OCI-LY7 (cell line): ENCODE measurements around the gene UBN1. TPM values are rescaled to one million over a fixed set of nuclear protein-coding genes. Genes with fewer than 3 reads are reported as not detected.

ENCODE experiments used
- BruUV-seq: library from RNA; stranded (reverse); fragments of 400-500 nt; replicated peaks from 2 replicates; lab custom pipeline; 2021; lab: Mats Ljungman, UMichigan
- CTCF ChIA-PET: fragments of 300-600 bp; sonication (Branson Sonifier 250); formaldehyde crosslinking; loops from one replicate; lab custom pipeline; 2022; ENCODE audit warnings: antibody characterized with exemption; ENCODE audit not compliant: unreplicated experiment; lab: Charles Lee
- POLR2A ChIA-PET: fragments of 300-600 bp; sonication (Branson Sonifier 250); formaldehyde crosslinking; loops from one replicate; lab custom pipeline; 2022; ENCODE audit warnings: antibody characterized with exemption; lab: Charles Lee
- DNase-seq: peaks from one replicate; pipeline ENCODE4 v3.0.0-alpha.2; 2015; ENCODE audit warnings: low spot score
- H2AFZ ChIP-seq: fragments of 200-600 bp; sonication (generic), shearing (Covaris generic); 2 replicates; pipeline ENCODE4 v1.6.1; 2014; ENCODE audit warnings: mild to moderate bottlenecking, antibody characterized with exemption, low read length, moderate library complexity
- H3K27ac ChIP-seq: fragments of 200-600 bp; sonication (generic); 2 replicates; pipeline ENCODE4 v1.5.1; 2014; ENCODE audit warnings: mixed run types, low read depth, mild to moderate bottlenecking, moderate library complexity, low read length, inconsistent platforms; ENCODE audit not compliant: poor library complexity, severe bottlenecking
- H3K36me3 ChIP-seq: fragments of 200-600 bp; sonication (generic); 2 replicates; pipeline ENCODE4 v1.6.1; 2014; ENCODE audit warnings: mild to moderate bottlenecking, antibody characterized with exemption, low read length, moderate library complexity, mixed read lengths; ENCODE audit not compliant: insufficient read depth
- H3K4me1 ChIP-seq: fragments of 200-600 bp; sonication (generic); 2 replicates; pipeline ENCODE4 v1.5.1; 2014; ENCODE audit warnings: mild to moderate bottlenecking, low read length; ENCODE audit not compliant: insufficient read depth, poor library complexity, severe bottlenecking
- H3K4me2 ChIP-seq: fragments of 200-600 bp; sonication (generic); 2 replicates; pipeline ENCODE4 v1.6.1; 2014; ENCODE audit warnings: mild to moderate bottlenecking, low read length
- H3K4me3 ChIP-seq: fragments of 200-600 bp; sonication (generic); 2 replicates; pipeline ENCODE4 v1.5.1; 2014; ENCODE audit warnings: mild to moderate bottlenecking, low read depth, low read length; ENCODE audit not compliant: poor library complexity, severe bottlenecking
- H3K79me2 ChIP-seq: fragments of 200-600 bp; sonication (generic); 2 replicates; pipeline ENCODE4 v1.6.1; 2016; ENCODE audit warnings: low read depth, mild to moderate bottlenecking, low read length, moderate library complexity, mixed read lengths; ENCODE audit not compliant: insufficient read depth
- H3K9me2 ChIP-seq: fragments of 200-600 bp; sonication (generic); 2 replicates; pipeline ENCODE4 v1.6.1; 2016; ENCODE audit warnings: mild to moderate bottlenecking, low read length, mixed read lengths; ENCODE audit not compliant: insufficient read depth
- H3K9me3 ChIP-seq: fragments of 200-600 bp; sonication (generic); 2 replicates; pipeline ENCODE4 v1.6.1; 2014; ENCODE audit warnings: mild to moderate bottlenecking, mixed run types, low read length, mixed read lengths
- H4K20me1 ChIP-seq: fragments of 200-600 bp; sonication (generic); 2 replicates; pipeline ENCODE4 v1.6.1; 2014; ENCODE audit warnings: mild to moderate bottlenecking, antibody characterized with exemption, low read length, moderate library complexity, mixed read lengths; ENCODE audit not compliant: insufficient read depth
- EZH2phosphoT487 ChIP-seq: fragments of 200-600 bp; sonication (generic); IDR thresholded peaks from 2 replicates; pipeline ENCODE4 v1.6.1; 2018; ENCODE audit warnings: low read depth, borderline replicate concordance, mild to moderate bottlenecking, mixed run types, antibody characterized with exemption, low read length, moderate library complexity, mixed read lengths
- intact Hi-C: fragments of 100-400 bp; cut with micrococcal nuclease; formaldehyde crosslinking; loops from one replicate; pipeline ENCODE4 v1.10.0; 2022; ENCODE audit not compliant: unreplicated experiment
- total RNA-seq, 2 experiments: library from RNA; depleted of rRNA in 1 of 2; stranded (reverse); fragments of >200 nt in 1 of 2; shearing (Covaris generic) in 1 of 2; gene quantifications; 2 replicates each; pipeline ENCODE4 v1.2.3, GENCODE V29; 2014 to 2022
- TF ChIP-seq, protein P1 (sequence below): fragments of 200-600 bp; sonication (generic); conservative IDR thresholded peaks from 2 replicates; pipeline ENCODE4 v1.5.1; 2014; ENCODE audit warnings: mild to moderate bottlenecking, antibody characterized with exemption, low read length, moderate library complexity, mixed read lengths

UBN1 gene
- total RNA-seq, 2 experiments from 2014 or later, result 37.2 to 53.0 TPM

DNA sequence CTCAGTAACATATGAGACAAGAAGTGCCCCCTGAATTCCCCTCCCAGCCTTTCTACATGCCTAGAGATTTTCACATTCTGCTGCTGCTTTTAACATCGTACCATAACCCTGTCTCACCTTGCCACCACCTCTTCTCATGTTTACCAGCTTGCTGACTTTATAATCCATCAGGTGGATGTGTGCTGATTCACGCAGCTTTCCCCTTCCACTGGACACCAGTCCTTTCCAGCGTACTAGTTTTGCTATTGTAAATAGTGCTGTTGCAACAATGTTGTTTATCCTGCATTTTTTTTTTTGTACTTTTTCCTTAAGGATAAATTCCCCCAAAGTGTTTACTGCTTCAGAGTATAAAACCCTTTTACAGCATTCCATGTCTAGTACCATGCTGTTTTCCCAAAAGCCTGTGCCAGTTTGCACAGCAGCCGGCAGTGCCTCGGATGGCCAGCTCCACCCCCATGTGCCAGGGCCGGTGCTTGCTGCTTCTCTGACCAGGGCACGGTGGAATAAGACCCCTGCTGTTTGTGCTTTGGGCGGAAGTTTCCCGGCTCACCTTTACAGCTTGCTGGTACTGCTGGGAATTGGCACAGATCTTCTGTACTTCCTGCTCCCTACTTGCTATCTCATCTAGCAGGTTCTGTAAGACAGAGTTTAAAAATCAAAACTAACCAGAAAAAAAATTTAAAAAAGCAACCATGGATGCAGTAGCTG lies 41.3 kb downstream of the UBN1 start:
- H2AFZ ChIP-seq, result no peak overlapping the region
- TF ChIP-seq EZH2phosphoT487, result no peak
- TF ChIP-seq, protein P1, sequence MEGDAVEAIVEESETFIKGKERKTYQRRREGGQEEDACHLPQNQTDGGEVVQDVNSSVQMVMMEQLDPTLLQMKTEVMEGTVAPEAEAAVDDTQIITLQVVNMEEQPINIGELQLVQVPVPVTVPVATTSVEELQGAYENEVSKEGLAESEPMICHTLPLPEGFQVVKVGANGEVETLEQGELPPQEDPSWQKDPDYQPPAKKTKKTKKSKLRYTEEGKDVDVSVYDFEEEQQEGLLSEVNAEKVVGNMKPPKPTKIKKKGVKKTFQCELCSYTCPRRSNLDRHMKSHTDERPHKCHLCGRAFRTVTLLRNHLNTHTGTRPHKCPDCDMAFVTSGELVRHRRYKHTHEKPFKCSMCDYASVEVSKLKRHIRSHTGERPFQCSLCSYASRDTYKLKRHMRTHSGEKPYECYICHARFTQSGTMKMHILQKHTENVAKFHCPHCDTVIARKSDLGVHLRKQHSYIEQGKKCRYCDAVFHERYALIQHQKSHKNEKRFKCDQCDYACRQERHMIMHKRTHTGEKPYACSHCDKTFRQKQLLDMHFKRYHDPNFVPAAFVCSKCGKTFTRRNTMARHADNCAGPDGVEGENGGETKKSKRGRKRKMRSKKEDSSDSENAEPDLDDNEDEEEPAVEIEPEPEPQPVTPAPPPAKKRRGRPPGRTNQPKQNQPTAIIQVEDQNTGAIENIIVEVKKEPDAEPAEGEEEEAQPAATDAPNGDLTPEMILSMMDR, result no peak
- no peaks in the 10 kb centered on the region for H3K4me1 ChIP-seq
- ChIA-PET POLR2A (no interaction called here), CTCF (no interaction called here)
- H3K4me2 ChIP-seq, result no peak overlapping the region
- no peak overlapping the region for H3K27ac ChIP-seq
- H3K36me3 ChIP-seq, result peaks cover 16% of the 10 kb centered on the region; the same call in 1 of the 2 replicates
- no TSS peak for BruUV-seq
- intact Hi-C loops, result no loop called here
- no peak overlapping the region for H3K4me3 ChIP-seq
- H3K9me3 ChIP-seq, result no peaks in the 10 kb centered on the region
- no peak for DNase-seq
- H3K9me2 ChIP-seq, result no peaks in the 10 kb centered on the region
- H3K79me2 ChIP-seq, result no peaks in the 10 kb centered on the region
- no peaks in the 10 kb centered on the region for H4K20me1 ChIP-seq

GRCh38 chr16:4890026-4890425 lies 42.7 kb downstream of the UBN1 start:
- Histone ChIP-seq H3K36me3 (peaks cover 5% of the 10 kb centered on the region; the same call in 1 of the 2 replicates), H3K4me2 (no peak overlapping the region), H3K4me3 (no peak overlapping the region), H3K9me2 (no peaks in the 10 kb centered on the region), H2AFZ (no peak overlapping the region), H3K79me2 (no peaks in the 10 kb centered on the region), H3K27ac (no peak overlapping the region), H3K4me1 (no peaks in the 10 kb centered on the region), H4K20me1 (no peaks in the 10 kb centered on the region), H3K9me3 (no peaks in the 10 kb centered on the region)
- DNase-seq, result no peak
- no TSS peak for BruUV-seq
- POLR2A ChIA-PET, result no interaction called here
- TF ChIP-seq, protein P1, result no peak
- TF ChIP-seq EZH2phosphoT487, result no peak
- intact Hi-C loops, result no loop called here
- CTCF ChIA-PET, result no interaction called here

GRCh38 chr16:4890686-4891085 lies 43.4 kb downstream of the UBN1 start:
- POLR2A ChIA-PET, result no interaction called here
- Histone ChIP-seq H3K9me2 (no peaks in the 10 kb centered on the region), H3K27ac (no peak overlapping the region), H3K79me2 (no peaks in the 10 kb centered on the region), H2AFZ (no peak overlapping the region), H3K4me1 (no peaks in the 10 kb centered on the region), H4K20me1 (no peaks in the 10 kb centered on the region), H3K36me3 (peaks cover 4% of the 10 kb centered on the region; the same call in 1 of the 2 replicates), H3K4me2 (no peak overlapping the region), H3K4me3 (no peak overlapping the region), H3K9me3 (no peaks in the 10 kb centered on the region)
- BruUV-seq, result no TSS peak
- CTCF ChIA-PET, result no interaction called here
- TF ChIP-seq, protein P1, result no peak
- TF ChIP-seq EZH2phosphoT487, result no peak
- intact Hi-C loops, result no loop called here
- no peak for DNase-seq
